Astrocyte (in vitro differentiated cells and primary cell): Measurements from ENCODE around the gene CCDC92B. TPM values are rescaled to one million over a fixed set of nuclear protein-coding genes. Genes with fewer than 3 reads are reported as not detected.

Source experiments
- DNase-seq: peaks from one replicate; pipeline ENCODE4 v3.0.0-alpha.2; 2010; ENCODE audit warnings: low read depth
- FAIRE-seq: peaks from 2 replicates; lab custom pipeline; 2011; peaks lifted over from hg19 to GRCh38; lab: Jason Lieb, UNC
- H2AFZ ChIP-seq: 2 replicates; pipeline ENCODE4 v1.6.0; 2012; ENCODE audit warnings: low read depth, low read length, inconsistent platforms
- H3K27ac ChIP-seq: 2 replicates; pipeline ENCODE4 v1.5.1; 2011; ENCODE audit warnings: low read depth, low read length, inconsistent platforms
- H3K27me3 ChIP-seq: 2 replicates; pipeline ENCODE4 v1.6.0; 2011; ENCODE audit warnings: low read length, inconsistent platforms; ENCODE audit not compliant: insufficient read depth
- H3K36me3 ChIP-seq: 2 replicates; pipeline ENCODE4 v1.5.1; 2011; ENCODE audit warnings: low read length, inconsistent platforms; ENCODE audit not compliant: insufficient read depth
- H3K4me1 ChIP-seq: 2 replicates; pipeline ENCODE4 v1.5.1; 2011; ENCODE audit warnings: low read length, inconsistent platforms; ENCODE audit not compliant: insufficient read depth
- H3K4me2 ChIP-seq: 2 replicates; pipeline ENCODE4 v1.6.0; 2012; ENCODE audit warnings: low read length, inconsistent platforms
- H3K4me3 ChIP-seq: 2 replicates; pipeline ENCODE4 v1.5.1; 2011; ENCODE audit warnings: low read depth, mild to moderate bottlenecking, low read length, inconsistent platforms; ENCODE audit not compliant: insufficient read depth
- H3K79me2 ChIP-seq: 2 replicates; pipeline ENCODE4 v1.6.0; 2012; ENCODE audit warnings: mild to moderate bottlenecking, low read length, inconsistent platforms; ENCODE audit not compliant: insufficient read depth
- H3K9ac ChIP-seq: 2 replicates; pipeline ENCODE4 v1.6.0; 2012; ENCODE audit warnings: mild to moderate bottlenecking, low read length, inconsistent platforms
- H3K9me3 ChIP-seq: 2 replicates; pipeline ENCODE4 v1.5.1; 2012; ENCODE audit warnings: low read depth, mild to moderate bottlenecking, low read length, inconsistent platforms; ENCODE audit not compliant: insufficient read depth
- H4K20me1 ChIP-seq: 2 replicates; pipeline ENCODE4 v1.6.0; 2012; ENCODE audit warnings: low read length, inconsistent platforms; ENCODE audit not compliant: insufficient read depth
- H3K27ac Mint-ChIP-seq: one replicate; pipeline ENCODE4 v1.8.0; 2021; ENCODE audit warnings: mild to moderate bottlenecking, mixed read lengths; ENCODE audit not compliant: unreplicated experiment
- H3K27me3 Mint-ChIP-seq: one replicate; pipeline ENCODE4 v1.8.0; 2021; ENCODE audit warnings: low read depth, mixed read lengths; ENCODE audit not compliant: unreplicated experiment
- H3K36me3 Mint-ChIP-seq: one replicate; pipeline ENCODE4 v1.8.0; 2021; ENCODE audit warnings: low read depth, mixed read lengths; ENCODE audit not compliant: unreplicated experiment
- H3K4me1 Mint-ChIP-seq: one replicate; pipeline ENCODE4 v1.8.0; 2021; ENCODE audit warnings: low read depth, mixed read lengths; ENCODE audit not compliant: unreplicated experiment
- H3K4me3 Mint-ChIP-seq: one replicate; pipeline ENCODE4 v1.8.0; 2021; ENCODE audit warnings: mild to moderate bottlenecking, moderate library complexity, mixed read lengths; ENCODE audit not compliant: unreplicated experiment
- H3K9me3 Mint-ChIP-seq: one replicate; pipeline ENCODE4 v1.8.0; 2021; ENCODE audit warnings: mild to moderate bottlenecking, mixed read lengths; ENCODE audit not compliant: unreplicated experiment
- EZH2 ChIP-seq: IDR thresholded peaks from 2 replicates; pipeline ENCODE4 v1.6.1; 2012; ENCODE audit warnings: mild to moderate bottlenecking, low read length, inconsistent platforms; ENCODE audit not compliant: insufficient read depth
- total RNA-seq: library from RNA; stranded (reverse); gene quantifications from 2 replicates; pipeline ENCODE4 v1.2.1, GENCODE V29; 2021
- TF ChIP-seq, protein P1 (sequence below): IDR thresholded peaks from 2 replicates; pipeline ENCODE4 v1.5.1; 2011; ENCODE audit warnings: low read depth, mild to moderate bottlenecking, inconsistent platforms, low read length, moderate library complexity; ENCODE audit not compliant: insufficient read depth

The CCDC92B gene
- total RNA-seq, 1 donor from 2014 or later = 0.36 TPM

- H4K20me1 ChIP-seq = no peaks in the 10 kb centered on the region
- H3K27me3 Mint-ChIP-seq = peaks cover 45% of the 10 kb centered on the region
- no peak for FAIRE-seq
- no peak overlapping the region for H3K4me3 ChIP-seq
- no peaks in the 10 kb centered on the region for H3K36me3 ChIP-seq
- H3K4me2 ChIP-seq = no peak overlapping the region
- no peaks in the 10 kb centered on the region for H3K4me1 ChIP-seq
- H3K9me3 Mint-ChIP-seq = no peaks in the 10 kb centered on the region
- H3K4me1 Mint-ChIP-seq = no peaks in the 10 kb centered on the region
- H2AFZ ChIP-seq = no peak overlapping the region
- H3K9ac ChIP-seq = no peak overlapping the region
- H3K27me3 ChIP-seq = peaks cover 12% of the 10 kb centered on the region
- no peak overlapping the region for H3K27ac Mint-ChIP-seq
- H3K4me3 Mint-ChIP-seq = no peak overlapping the region
- TF ChIP-seq, protein P1, sequence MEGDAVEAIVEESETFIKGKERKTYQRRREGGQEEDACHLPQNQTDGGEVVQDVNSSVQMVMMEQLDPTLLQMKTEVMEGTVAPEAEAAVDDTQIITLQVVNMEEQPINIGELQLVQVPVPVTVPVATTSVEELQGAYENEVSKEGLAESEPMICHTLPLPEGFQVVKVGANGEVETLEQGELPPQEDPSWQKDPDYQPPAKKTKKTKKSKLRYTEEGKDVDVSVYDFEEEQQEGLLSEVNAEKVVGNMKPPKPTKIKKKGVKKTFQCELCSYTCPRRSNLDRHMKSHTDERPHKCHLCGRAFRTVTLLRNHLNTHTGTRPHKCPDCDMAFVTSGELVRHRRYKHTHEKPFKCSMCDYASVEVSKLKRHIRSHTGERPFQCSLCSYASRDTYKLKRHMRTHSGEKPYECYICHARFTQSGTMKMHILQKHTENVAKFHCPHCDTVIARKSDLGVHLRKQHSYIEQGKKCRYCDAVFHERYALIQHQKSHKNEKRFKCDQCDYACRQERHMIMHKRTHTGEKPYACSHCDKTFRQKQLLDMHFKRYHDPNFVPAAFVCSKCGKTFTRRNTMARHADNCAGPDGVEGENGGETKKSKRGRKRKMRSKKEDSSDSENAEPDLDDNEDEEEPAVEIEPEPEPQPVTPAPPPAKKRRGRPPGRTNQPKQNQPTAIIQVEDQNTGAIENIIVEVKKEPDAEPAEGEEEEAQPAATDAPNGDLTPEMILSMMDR = no peak
- TF ChIP-seq EZH2 = no peak
- H3K9me3 ChIP-seq = no peaks in the 10 kb centered on the region
- peaks cover 2% of the 10 kb centered on the region for H3K36me3 Mint-ChIP-seq
- DNase-seq = no peak
- no peak overlapping the region for H3K27ac ChIP-seq
- no peaks in the 10 kb centered on the region for H3K79me2 ChIP-seq
Measured at GRCh38 chr17:2795441-2796163, 46.1 kb upstream of the CCDC92B start.

DNA sequence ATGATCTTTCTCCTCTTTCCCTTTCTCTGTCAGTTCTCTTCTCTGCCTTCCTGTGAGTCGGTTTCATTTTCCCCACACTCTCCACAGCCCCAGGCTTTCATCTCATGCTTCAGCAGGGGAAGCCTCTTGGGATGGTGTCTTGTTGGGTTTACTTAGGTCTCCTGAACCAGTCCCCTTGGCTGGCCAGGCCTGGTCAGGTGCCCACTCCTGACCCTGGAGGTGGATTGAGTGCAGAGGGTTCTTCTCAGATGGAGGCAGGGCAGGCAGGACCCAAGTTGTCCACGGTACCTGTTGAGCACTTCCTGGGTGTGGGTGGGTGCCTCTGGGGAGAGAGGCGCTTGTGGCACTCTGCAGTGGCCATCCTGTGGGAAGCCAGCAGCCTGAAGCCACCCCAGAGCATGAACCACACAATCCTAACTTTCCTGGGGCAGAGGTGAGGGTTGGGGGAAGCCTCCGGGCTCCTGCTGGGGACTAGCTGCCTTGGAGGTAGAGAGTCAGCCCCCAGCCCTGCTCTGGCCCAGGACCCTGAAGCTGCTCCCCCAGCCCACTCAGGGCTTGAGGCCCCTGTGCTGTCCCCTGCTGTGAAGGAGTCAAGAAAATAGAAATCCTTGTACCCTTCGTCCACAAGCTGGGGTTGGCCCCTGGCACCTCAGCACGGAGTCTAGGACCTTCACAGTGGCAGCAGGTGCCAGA lies 44.8 kb upstream of the CCDC92B start:
- Mint-ChIP-seq H3K9me3 (no peaks in the 10 kb centered on the region), H3K36me3 (no peaks in the 10 kb centered on the region), H3K4me1 (peaks cover 1% of the 10 kb centered on the region), H3K27me3 (peaks cover 36% of the 10 kb centered on the region), H3K4me3 (no peak overlapping the region), H3K27ac (no peak overlapping the region)
- TF ChIP-seq, protein P1 = no peak
- TF ChIP-seq EZH2 = no peak
- Histone ChIP-seq H3K9me3 (no peaks in the 10 kb centered on the region), H3K4me3 (no peak overlapping the region), H3K9ac (no peak overlapping the region), H3K27me3 (peaks cover 5% of the 10 kb centered on the region), H3K79me2 (no peaks in the 10 kb centered on the region), H3K27ac (no peak overlapping the region), H3K4me1 (no peaks in the 10 kb centered on the region), H4K20me1 (no peaks in the 10 kb centered on the region), H3K36me3 (no peaks in the 10 kb centered on the region), H2AFZ (no peak overlapping the region), H3K4me2 (no peak overlapping the region)
- no peak for FAIRE-seq
- no peak for DNase-seq
